Naive thymus-derived CD8-positive, alpha-beta T cell (primary cell): Measurements from ENCODE around the gene MAN2A2. TPM values are rescaled to one million over a fixed set of nuclear protein-coding genes. Genes with fewer than 3 reads are reported as not detected.
"Not testable (repeated sequence)": the region's sequence is repeated elsewhere in the genome, so short reads cannot be mapped to it uniquely, and the experiment has no call there.

Source experiments
- ATAC-seq, 2 donors: fragments of 150-1000 bp; cut with Tn5 transposase in 1 of 2; sonication (Bioruptor Pico), chemical (Tn5 transposase) in 1 of 2; 1 replicate in 1 of 2; 2 replicates in 1 of 2; pipeline ENCODE4 v1.10.0; 2021; ENCODE audit warnings: mild to moderate bottlenecking in 2 of 2, moderate library complexity in 2 of 2
- POLR2A ChIA-PET: fragments of 350-600 bp; sonication (Branson Sonifier 250); formaldehyde crosslinking; loops from one replicate; lab custom pipeline; 2021; ENCODE audit warnings: antibody characterized with exemption; lab: Charles Lee
- DNase-seq, 10 donors: peaks; one replicate each; pipeline versions ENCODE4 v3.0.0 to v3.0.0-alpha.2; 2020 to 2022
- H3K27ac Mint-ChIP-seq, 10 donors: one replicate each; pipeline ENCODE4 v1.8.0; 2020 to 2022; ENCODE audit warnings: mild to moderate bottlenecking in 10 of 10, mixed read lengths in 10 of 10, moderate library complexity in 4 of 10, inconsistent platforms in 1 of 10
- H3K27me3 Mint-ChIP-seq, 5 donors: one replicate each; pipeline ENCODE4 v1.8.0; 2021 to 2022; ENCODE audit warnings: mixed read lengths in 5 of 5
- H3K36me3 Mint-ChIP-seq, 3 donors: one replicate each; pipeline ENCODE4 v1.8.0; 2020 to 2022; ENCODE audit warnings: mixed read lengths in 3 of 3, mild to moderate bottlenecking in 2 of 3, inconsistent platforms in 1 of 3
- H3K4me1 Mint-ChIP-seq, 4 donors: one replicate each; pipeline ENCODE4 v1.8.0; 2021 to 2022; ENCODE audit warnings: mixed read lengths in 4 of 4
- H3K4me3 Mint-ChIP-seq, 10 donors: one replicate each; pipeline ENCODE4 v1.8.0; 2020 to 2022; ENCODE audit warnings: mild to moderate bottlenecking in 10 of 10, mixed read lengths in 10 of 10, moderate library complexity in 6 of 10, inconsistent platforms in 1 of 10
- H3K9me3 Mint-ChIP-seq, 9 donors: one replicate each; pipeline ENCODE4 v1.8.0; 2020 to 2022; ENCODE audit warnings: mixed read lengths in 9 of 9, mild to moderate bottlenecking in 3 of 9, inconsistent platforms in 1 of 9, moderate library complexity in 1 of 9
- polyA plus RNA-seq, 3 donors: library from polyadenylated mRNA; unstranded; fragments of 300-500 nt; fragmentation: Illumina TruSeq; gene quantifications; one replicate each; pipeline ENCODE4 v1.2.3, GENCODE V29; 2021
- total RNA-seq, 8 experiments: library from RNA in 2 of 8; stranded (reverse) in 2 of 8; gene quantifications; one replicate each; pipeline ENCODE4 v1.2.3 and lab custom pipeline; 2021 to 2026

MAN2A2 gene
- total and polyA plus RNA-seq, 5 experiments from 2014 or later: 3.1 to 139 (median 8.6) TPM

DNA sequence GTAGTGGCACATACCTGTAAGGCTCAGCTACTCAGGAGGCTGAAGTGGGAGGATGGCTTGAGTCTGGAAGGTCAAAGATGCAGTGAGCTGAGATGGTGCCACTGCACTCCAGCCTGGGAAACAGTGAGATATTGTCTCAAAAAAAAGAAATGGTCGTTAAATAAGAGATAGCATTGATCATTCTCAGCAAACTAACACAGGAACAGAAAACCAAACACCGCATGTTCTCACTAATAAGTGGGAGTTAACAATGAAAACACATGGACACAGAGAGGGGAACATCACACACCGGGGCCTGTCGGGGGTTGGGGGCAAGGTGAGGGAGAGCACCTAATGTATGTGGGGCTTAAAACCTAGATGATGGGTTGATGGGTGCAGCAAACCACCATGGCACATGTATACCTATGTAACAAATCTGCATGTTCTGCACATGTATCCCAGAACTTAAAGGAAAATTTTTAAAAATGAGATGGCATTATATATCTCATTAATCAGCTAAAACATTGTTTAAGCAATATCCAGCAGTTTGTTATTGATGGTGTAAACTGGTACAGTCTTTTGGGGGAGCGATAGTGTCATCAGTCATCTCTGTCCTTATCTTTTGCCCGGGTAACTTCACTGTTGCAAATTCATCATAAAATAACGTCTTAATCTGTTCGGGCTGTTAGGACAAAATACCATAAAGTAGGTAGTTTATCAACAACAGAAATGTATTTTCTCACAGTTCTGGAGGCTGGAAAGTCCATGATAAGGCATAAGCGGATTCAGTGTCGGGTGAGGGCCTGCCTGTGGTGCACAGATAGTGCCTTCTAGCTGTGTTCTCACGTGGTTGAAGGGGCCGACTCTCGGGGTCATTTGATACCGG lies 1.7 kb upstream of the MAN2A2 start:
- H3K27me3 Mint-ChIP-seq: no peaks in the 10 kb centered on the region
- H3K4me1 Mint-ChIP-seq: peaks cover 19 to 36% (median 29%) of the 10 kb centered on the region in 4 donors
- peak overlapping the region; percentile 81 to 91 (median 86) for H3K4me3 Mint-ChIP-seq
- POLR2A ChIA-PET: interaction anchor here (1.2 to 10.7 kb wide), 3 partner anchors 11 to 184 kb away, joined by 3 to 237 read pairs (median 11); partner anchors contain the start of genes BLM, HDDC3 and UNC45A
- H3K36me3 Mint-ChIP-seq: peaks cover 0 to 16% (median 10%) of the 10 kb centered on the region in 3 donors
- H3K9me3 Mint-ChIP-seq: no peaks in the 10 kb centered on the region
- ATAC-seq: no peak
- H3K27ac Mint-ChIP-seq: peak overlapping the region; percentile 83 to 97 (median 91)
- DNase-seq: peak in 1 of 10 donors; percentile 42

GRCh38 chr15:90902040-90902839 lies 862 bp upstream of the MAN2A2 start:
- peak; percentile 56 to 82 (median 66) for DNase-seq
- Mint-ChIP-seq H3K4me1 (peaks cover 19 to 32% (median 27%) of the 10 kb centered on the region in 4 donors), H3K9me3 (no peaks in the 10 kb centered on the region), H3K27me3 (no peaks in the 10 kb centered on the region), H3K4me3 (peak overlapping the region; percentile 81 to 91 (median 86)), H3K36me3 (peaks cover 0 to 24% (median 10%) of the 10 kb centered on the region in 3 donors), H3K27ac (peak overlapping the region; percentile 83 to 97 (median 91))
- peak; percentile 70 to 79 for ATAC-seq
- POLR2A ChIA-PET: interaction anchor here (0.6 to 10.7 kb wide), 12 partner anchors 10 to 539 kb away, joined by 3 to 237 read pairs (median 6); partner anchors contain the start of genes BLM, HDDC3, RCCD1 and UNC45A

- POLR2A ChIA-PET: interaction anchor here (0.7 to 10.7 kb wide), 15 partner anchors 8 to 309 kb away, joined by 3 to 237 read pairs (median 6); partner anchors contain the start of genes BLM, HDDC3, RCCD1 and UNC45A
- peak overlapping the region; percentile 69 to 91 (median 84) for H3K27ac Mint-ChIP-seq
- peaks cover 0 to 39% (median 19%) of the 10 kb centered on the region in 3 donors for H3K36me3 Mint-ChIP-seq
Observed at GRCh38 chr15:90903733-90904536, 833 bp downstream of the MAN2A2 start.

GRCh38 chr15:90904746-90905145 lies 1.6 kb downstream of the MAN2A2 start:
- ATAC-seq (no peak), DNase-seq (peak in 1 of 10 donors; percentile 37)
- peaks cover 0 to 47% (median 19%) of the 10 kb centered on the region in 3 donors for H3K36me3 Mint-ChIP-seq
- H3K4me1 Mint-ChIP-seq: peaks cover 19 to 33% (median 26%) of the 10 kb centered on the region in 4 donors
- H3K9me3 Mint-ChIP-seq: no peaks in the 10 kb centered on the region
- peak overlapping the region in 5 of 10 donors; percentile 19 to 52 (median 39) for H3K4me3 Mint-ChIP-seq
- H3K27me3 Mint-ChIP-seq: no peaks in the 10 kb centered on the region
- POLR2A ChIA-PET: interaction anchor here (1.0 to 10.7 kb wide), 5 partner anchors 9 to 29 kb away, joined by 3 to 237 read pairs (median 4); partner anchors contain the start of genes HDDC3 and UNC45A
- peak overlapping the region in 2 of 10 donors; percentile 19 to 29 for H3K27ac Mint-ChIP-seq

More at GRCh38 chr15:90903733-90904536, 833 bp downstream of the MAN2A2 start:
- Mint-ChIP-seq H3K27me3 (no peaks in the 10 kb centered on the region), H3K4me1 (peaks cover 19 to 33% (median 26%) of the 10 kb centered on the region in 4 donors), H3K9me3 (no peaks in the 10 kb centered on the region), H3K4me3 (peak overlapping the region; percentile 78 to 98 (median 84))
- ATAC-seq (no peak), DNase-seq (peak in 1 of 10 donors; percentile 54)

DNA sequence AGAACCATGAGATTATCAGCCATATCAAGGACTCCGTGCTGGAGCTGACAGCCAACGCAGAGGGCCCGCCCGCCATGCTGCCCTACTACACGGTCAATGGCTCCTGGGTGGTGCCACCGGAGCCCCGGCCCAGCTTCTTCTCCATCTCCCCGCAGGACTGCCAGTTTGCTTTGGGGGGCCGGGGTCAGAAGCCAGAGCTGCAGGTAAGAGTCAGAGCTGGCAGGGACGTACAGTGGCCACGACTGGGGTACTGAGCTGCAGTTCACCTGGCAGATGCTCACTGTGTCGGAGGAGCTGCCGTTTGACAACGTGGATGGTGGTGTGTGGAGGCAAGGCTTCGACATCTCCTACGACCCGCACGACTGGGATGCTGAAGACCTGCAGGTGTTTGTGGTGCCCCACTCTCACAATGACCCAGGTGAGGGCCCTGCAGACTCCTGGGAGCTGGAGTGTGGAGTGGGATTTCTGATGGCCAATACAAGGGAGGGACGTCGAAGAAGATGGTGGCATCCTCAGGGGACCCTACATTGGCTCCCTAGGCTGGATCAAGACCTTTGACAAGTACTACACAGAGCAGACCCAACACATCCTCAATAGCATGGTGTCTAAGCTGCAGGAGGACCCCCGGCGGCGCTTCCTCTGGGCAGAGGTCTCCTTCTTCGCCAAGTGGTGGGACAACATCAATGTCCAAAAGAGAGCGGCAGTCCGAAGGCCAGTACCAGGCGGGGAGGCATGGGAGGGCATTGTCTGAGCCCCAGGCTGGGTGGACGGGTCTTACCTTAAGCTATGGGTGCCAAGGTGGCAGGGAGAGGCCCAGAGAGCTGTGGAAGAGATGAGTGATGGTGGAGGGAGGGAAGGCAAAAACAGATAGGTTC lies 2.4 kb downstream of the MAN2A2 start:
- Mint-ChIP-seq H3K27ac (peak overlapping the region in 3 of 10 donors; percentile 19 to 69 (median 38)), H3K9me3 (no peaks in the 10 kb centered on the region)
- ATAC-seq: no peak

GRCh38 chr15:90906181-90906849 lies 3.2 kb downstream of the MAN2A2 start:
- DNase-seq (peak in 1 of 10 donors; percentile 40), ATAC-seq (no peak)
- POLR2A ChIA-PET: interaction anchor here (1.5 to 10.7 kb wide), 2 partner anchors 13 to 28 kb away, joined by 4 to 237 read pairs; partner anchors contain the start of genes HDDC3 and UNC45A
- Mint-ChIP-seq H3K27ac (no peak overlapping the region), H3K27me3 (no peaks in the 10 kb centered on the region), H3K36me3 (peaks cover 0 to 62% (median 19%) of the 10 kb centered on the region in 3 donors), H3K4me1 (peaks cover 15 to 31% (median 24%) of the 10 kb centered on the region in 4 donors), H3K4me3 (peak overlapping the region in 2 of 10 donors; percentile 11 to 26), H3K9me3 (no peaks in the 10 kb centered on the region)

More for the DNA sequence above, 2.4 kb downstream of the MAN2A2 start:
- Mint-ChIP-seq H3K4me1 (peaks cover 17 to 33% (median 26%) of the 10 kb centered on the region in 4 donors), H3K27me3 (no peaks in the 10 kb centered on the region), H3K4me3 (peak overlapping the region in 3 of 10 donors; percentile 11 to 62 (median 12)), H3K36me3 (peaks cover 0 to 55% (median 19%) of the 10 kb centered on the region in 3 donors)
- POLR2A ChIA-PET: interaction anchor here (1.1 to 10.7 kb wide), 3 partner anchors 8 to 28 kb away, joined by 3 to 237 read pairs (median 4); partner anchors contain the start of genes HDDC3 and UNC45A
- peak in 1 of 10 donors; percentile 58 for DNase-seq

- Mint-ChIP-seq H3K4me1 (peaks cover 12 to 24% (median 15%) of the 10 kb centered on the region in 4 donors), H3K9me3 (no peaks in the 10 kb centered on the region), H3K27me3 (no peaks in the 10 kb centered on the region), H3K36me3 (peaks cover 0 to 69% (median 19%) of the 10 kb centered on the region in 3 donors), H3K4me3 (no peak overlapping the region), H3K27ac (no peak overlapping the region)
- POLR2A ChIA-PET: interaction anchor here (10.7 kb wide), 1 partner anchor 27 kb away, joined by 237 read pairs; the partner anchor contains the start of genes HDDC3 and UNC45A
- ATAC-seq: no peak
- DNase-seq: peak in 1 of 10 donors; percentile 51
Observed at GRCh38 chr15:90907051-90907660, 4.1 kb downstream of the MAN2A2 start.

GRCh38 chr15:90907838-90908507 lies 4.9 kb downstream of the MAN2A2 start:
- ATAC-seq: no peak
- no peak overlapping the region for H3K27ac Mint-ChIP-seq
- H3K27me3 Mint-ChIP-seq: no peaks in the 10 kb centered on the region
- DNase-seq: no peak
- no peak overlapping the region for H3K4me3 Mint-ChIP-seq
- peaks cover 12 to 24% (median 15%) of the 10 kb centered on the region in 4 donors for H3K4me1 Mint-ChIP-seq
- H3K36me3 Mint-ChIP-seq: peaks cover 0 to 76% (median 22%) of the 10 kb centered on the region in 3 donors
- POLR2A ChIA-PET: no interaction called here
- H3K9me3 Mint-ChIP-seq: no peaks in the 10 kb centered on the region

DNA sequence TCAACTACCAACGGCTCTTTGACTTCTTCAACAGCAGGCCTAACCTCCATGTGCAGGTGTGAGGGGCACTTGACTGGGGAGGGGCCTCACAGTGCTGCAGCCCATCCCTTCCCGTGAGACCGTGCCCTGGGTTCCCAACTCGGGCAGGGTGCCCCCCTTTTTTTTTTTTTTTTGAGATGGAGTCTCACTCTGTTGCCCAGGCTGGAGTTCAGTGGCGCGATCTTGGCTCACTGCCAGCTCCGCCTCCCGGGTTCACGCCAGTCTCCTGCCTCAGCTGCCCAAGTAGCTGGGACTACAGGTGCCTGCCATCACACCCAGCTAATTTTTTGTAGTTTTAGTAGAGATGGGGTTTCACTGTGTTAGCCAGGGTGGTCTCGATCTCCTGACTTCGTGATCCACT lies 6.3 kb downstream of the MAN2A2 start:
- POLR2A ChIA-PET, ATAC-seq, H3K27ac Mint-ChIP-seq: not testable (repeated sequence)

More for the DNA sequence above, 6.3 kb downstream of the MAN2A2 start:
- H3K4me3 Mint-ChIP-seq, H3K27me3 Mint-ChIP-seq, H3K9me3 Mint-ChIP-seq: not testable (repeated sequence)
- Mint-ChIP-seq H3K4me1 (peaks cover 8 to 15% (median 9%) of the 10 kb centered on the region in 4 donors), H3K36me3 (peaks cover 0 to 90% (median 28%) of the 10 kb centered on the region in 3 donors)
- peak in 1 of 10 donors; percentile 19 for DNase-seq
